D341Med (cell line): ENCODE measurements around the gene OVOL1.
"Not testable (repeated sequence)": the region's sequence is repeated elsewhere in the genome, so short reads cannot be mapped to it uniquely, and the experiment has no call there.

Experiments
- DNase-seq: peaks from one replicate; pipeline ENCODE4 v3.0.0; 2012; ENCODE audit warnings: low spot score

Gene OVOL1

GRCh38 chr11:65814986-65815565, 28.2 kb downstream of the OVOL1 start:
- no peak for DNase-seq

GRCh38 chr11:65816696-65817095, 29.8 kb downstream of the OVOL1 start:
- DNase-seq = no peak

- no peak for DNase-seq
Measured at GRCh38 chr11:65817312-65817834, 30.5 kb downstream of the OVOL1 start.

GRCh38 chr11:65817835-65818680, 31.2 kb downstream of the OVOL1 start:
- peak; percentile 98 for DNase-seq

- DNase-seq = no peak
Measured at GRCh38 chr11:65821107-65821506, 34.2 kb downstream of the OVOL1 start.

- no peak for DNase-seq
Measured at GRCh38 chr11:65822776-65823528, 36.1 kb downstream of the OVOL1 start.

- no peak for DNase-seq
Measured at GRCh38 chr11:65826984-65827735, 40.3 kb downstream of the OVOL1 start.

GRCh38 chr11:65829459-65829858, 42.6 kb downstream of the OVOL1 start:
- no peak for DNase-seq

GRCh38 chr11:65832231-65832630, 45.4 kb downstream of the OVOL1 start:
- not testable (repeated sequence) for DNase-seq

- DNase-seq = peak; percentile 99
Measured at GRCh38 chr11:65833297-65834030, 46.6 kb downstream of the OVOL1 start, which contains the start of gene SNX32. Gene SNX32, plus strand, starts transcription at chr11:65833963. Its CDS starts 103 bp downstream, at chr11:65834066.

- DNase-seq = no peak
Measured at GRCh38 chr11:65834202-65834601, 47.3 kb downstream of the OVOL1 start.

- no peak for DNase-seq
Measured at GRCh38 chr11:65842144-65842543, 55.3 kb downstream of the OVOL1 start.

- no peak for DNase-seq
Measured at GRCh38 chr11:65843811-65844210, 56.9 kb downstream of the OVOL1 start.

- no peak for DNase-seq
Measured at GRCh38 chr11:65844231-65844872, 57.5 kb downstream of the OVOL1 start.
